HEK293T (cell line): Measurements from ENCODE around the gene NOL3.

Experiments used
- CTBP1 ChIP-seq: fragments of 450-650 bp; IDR thresholded peaks from 2 replicates; pipeline ENCODE4 v1.6.1; 2016; ENCODE audit warnings: borderline replicate concordance
- ELF4 ChIP-seq: fragments of 450-650 bp; IDR thresholded peaks from 2 replicates; pipeline ENCODE4 v1.6.1; 2017; ENCODE audit warnings: antibody characterized with exemption
- FOXM1 ChIP-seq: fragments of 450-650 bp; IDR thresholded peaks from 2 replicates; pipeline ENCODE4 v1.6.1; 2017; ENCODE audit warnings: mild to moderate bottlenecking, borderline replicate concordance
- NFRKB ChIP-seq: fragments of 450-650 bp; IDR thresholded peaks from 2 replicates; pipeline ENCODE4 v1.6.1; 2016; ENCODE audit warnings: mild to moderate bottlenecking, moderate library complexity
- PKNOX1 ChIP-seq: fragments of 450-650 bp; IDR thresholded peaks from 2 replicates; pipeline ENCODE4 v1.6.1; 2016
- SP1 ChIP-seq: fragments of 450-650 bp; IDR thresholded peaks from 2 replicates; pipeline ENCODE4 v1.6.1; 2017
- TARDBP ChIP-seq: fragments of 450-650 bp; IDR thresholded peaks from 2 replicates; pipeline ENCODE4 v1.6.1; 2016

DNA sequence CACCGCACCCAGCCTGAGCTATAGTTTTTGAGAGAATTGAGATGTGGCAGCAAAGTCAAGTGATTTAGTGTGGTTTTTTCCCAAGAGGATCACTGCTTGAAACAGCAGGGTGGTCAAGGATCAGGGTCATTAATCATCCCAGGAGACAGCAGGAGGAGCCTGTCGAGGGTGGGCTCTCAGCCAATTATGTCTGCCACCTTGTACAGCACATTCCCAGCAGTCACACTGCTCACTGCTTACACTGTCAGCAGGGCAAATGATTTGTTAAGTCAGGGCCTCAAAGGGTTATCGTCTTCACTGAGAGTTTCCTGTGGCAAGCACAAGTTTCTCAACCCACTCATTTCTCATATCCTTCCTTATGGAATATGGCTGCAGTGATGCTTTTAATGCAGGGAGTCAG lies 32.7 kb upstream of the NOL3 start:
- TF ChIP-seq SP1 (no peak), NFRKB (no peak), TARDBP (no peak), FOXM1 (no peak), PKNOX1 (peak; percentile 79), ELF4 (no peak), CTBP1 (no peak)
